ENCODE results near the gene EPHA4. TPM values are rescaled to one million over a fixed set of nuclear protein-coding genes. Genes with fewer than 3 reads are reported as not detected.

The EPHA4 gene
- total and polyA plus RNA-seq, 7 experiments from 2014 or later = 8.3 to 42.8 (median 25.3) TPM

GRCh38 chr2:221610675-221611074, 38.6 kb upstream of the EPHA4 start:
- Histone ChIP-seq H3K4me3 (ENCODE audit: low read length) (no peak overlapping the region), H3K4me1 (ENCODE audit: control insufficient read depth in 2 of 2, insufficient read depth in 2 of 2, low read length in 2 of 2) (no peaks in the 10 kb centered on the region), H3K27me3 (ENCODE audit: control insufficient read depth in 2 of 2, insufficient read depth in 2 of 2, low read length in 2 of 2) (peaks cover 0 to 3% of the 10 kb centered on the region in 2 donors), H3K36me3 (ENCODE audit: control insufficient read depth in 2 of 3, insufficient read depth in 3 of 3, low read length in 3 of 3) (no peaks in the 10 kb centered on the region), H3K9me3 (ENCODE audit: control insufficient read depth in 2 of 3, low read length in 3 of 3) (no peaks in the 10 kb centered on the region), H3K27ac (ENCODE audit: low read depth, low read length) (no peak overlapping the region)
- Mint-ChIP-seq H3K9me3 (peaks cover 0 to 2% (median 0%) of the 10 kb centered on the region in 11 donors), H3K36me3 (no peaks in the 10 kb centered on the region), H3K4me1 (no peaks in the 10 kb centered on the region), H3K4me3 (no peak overlapping the region), H3K27ac (no peak overlapping the region), H3K27me3 (peaks cover 0 to 36% (median 23%) of the 10 kb centered on the region in 5 donors)
- ATAC-seq (no peak), DNase-seq (no peak)
- intact Hi-C loops (cut with micrococcal nuclease) = no loop called here
- ChIA-PET POLR2A (no interaction called here), CTCF (no interaction called here)

GRCh38 chr2:221610255-221610654, 38.2 kb upstream of the EPHA4 start:
- no peak overlapping the region for H3K27ac Mint-ChIP-seq
- peaks cover 0 to 38% (median 23%) of the 10 kb centered on the region in 5 donors for H3K27me3 Mint-ChIP-seq
- CTCF ChIA-PET = no interaction called here

GRCh38 chr2:221608442-221608841, 36.3 kb upstream of the EPHA4 start:
- peaks cover 0 to 3% of the 10 kb centered on the region in 2 donors for H3K27me3 ChIP-seq (ENCODE audit: control insufficient read depth in 2 of 2, insufficient read depth in 2 of 2, low read length in 2 of 2)

More at GRCh38 chr2:221610255-221610654, 38.2 kb upstream of the EPHA4 start:
- Mint-ChIP-seq H3K36me3 (no peaks in the 10 kb centered on the region), H3K4me3 (no peak overlapping the region), H3K9me3 (peaks cover 0 to 2% (median 0%) of the 10 kb centered on the region in 11 donors), H3K4me1 (no peaks in the 10 kb centered on the region)
- Histone ChIP-seq H3K4me3 (ENCODE audit: low read length) (no peak overlapping the region), H3K27ac (ENCODE audit: low read depth, low read length) (no peak overlapping the region), H3K27me3 (ENCODE audit: control insufficient read depth in 2 of 2, insufficient read depth in 2 of 2, low read length in 2 of 2) (peaks cover 0 to 3% of the 10 kb centered on the region in 2 donors), H3K9me3 (ENCODE audit: control insufficient read depth in 2 of 3, low read length in 3 of 3) (no peaks in the 10 kb centered on the region), H3K36me3 (ENCODE audit: control insufficient read depth in 2 of 3, insufficient read depth in 3 of 3, low read length in 3 of 3) (no peaks in the 10 kb centered on the region), H3K4me1 (ENCODE audit: control insufficient read depth in 2 of 2, insufficient read depth in 2 of 2, low read length in 2 of 2) (no peaks in the 10 kb centered on the region)
- intact Hi-C loops (cut with micrococcal nuclease) = no loop called here
- ATAC-seq (no peak), DNase-seq (no peak)
- POLR2A ChIA-PET = no interaction called here

GRCh38 chr2:221606424-221606823, 34.3 kb upstream of the EPHA4 start:
- DNase-seq (no peak), ATAC-seq (no peak)
- Histone ChIP-seq H3K27me3 (ENCODE audit: control insufficient read depth in 2 of 2, insufficient read depth in 2 of 2, low read length in 2 of 2) (peaks cover 0 to 3% of the 10 kb centered on the region in 2 donors), H3K27ac (ENCODE audit: low read depth, low read length) (no peak overlapping the region), H3K9me3 (ENCODE audit: control insufficient read depth in 2 of 3, low read length in 3 of 3) (no peaks in the 10 kb centered on the region), H3K36me3 (ENCODE audit: control insufficient read depth in 2 of 3, insufficient read depth in 3 of 3, low read length in 3 of 3) (no peaks in the 10 kb centered on the region), H3K4me1 (ENCODE audit: control insufficient read depth in 2 of 2, insufficient read depth in 2 of 2, low read length in 2 of 2) (no peaks in the 10 kb centered on the region), H3K4me3 (ENCODE audit: low read length) (no peak overlapping the region)
- CTCF ChIA-PET = no interaction called here
- H3K4me3 Mint-ChIP-seq = no peak overlapping the region
- peaks cover 0 to 31% (median 14%) of the 10 kb centered on the region in 5 donors for H3K27me3 Mint-ChIP-seq
- H3K27ac Mint-ChIP-seq = no peak overlapping the region
- H3K9me3 Mint-ChIP-seq = no peaks in the 10 kb centered on the region
- no peaks in the 10 kb centered on the region for H3K4me1 Mint-ChIP-seq
- POLR2A ChIA-PET = no interaction called here
- no peaks in the 10 kb centered on the region for H3K36me3 Mint-ChIP-seq
- intact Hi-C loops (cut with micrococcal nuclease) = no loop called here

More at GRCh38 chr2:221608442-221608841, 36.3 kb upstream of the EPHA4 start:
- CTCF ChIA-PET = no interaction called here
- intact Hi-C loops (cut with micrococcal nuclease) = no loop called here
- Histone ChIP-seq H3K4me1 (ENCODE audit: control insufficient read depth in 2 of 2, insufficient read depth in 2 of 2, low read length in 2 of 2) (no peaks in the 10 kb centered on the region), H3K9me3 (ENCODE audit: control insufficient read depth in 2 of 3, low read length in 3 of 3) (no peaks in the 10 kb centered on the region), H3K27ac (ENCODE audit: low read depth, low read length) (no peak overlapping the region), H3K36me3 (ENCODE audit: control insufficient read depth in 2 of 3, insufficient read depth in 3 of 3, low read length in 3 of 3) (no peaks in the 10 kb centered on the region), H3K4me3 (ENCODE audit: low read length) (no peak overlapping the region)
- no peak overlapping the region for H3K4me3 Mint-ChIP-seq
- H3K36me3 Mint-ChIP-seq = no peaks in the 10 kb centered on the region
- DNase-seq (no peak), ATAC-seq (no peak)
- POLR2A ChIA-PET = no interaction called here
- peaks cover 0 to 43% (median 23%) of the 10 kb centered on the region in 5 donors for H3K27me3 Mint-ChIP-seq
- no peaks in the 10 kb centered on the region for H3K4me1 Mint-ChIP-seq
- H3K27ac Mint-ChIP-seq = no peak overlapping the region
- H3K9me3 Mint-ChIP-seq = peaks cover 0 to 2% (median 0%) of the 10 kb centered on the region in 11 donors

- intact Hi-C loops (cut with micrococcal nuclease) = no loop called here
- no peaks in the 10 kb centered on the region for H3K36me3 Mint-ChIP-seq
- Histone ChIP-seq H3K4me1 (ENCODE audit: control insufficient read depth in 2 of 2, insufficient read depth in 2 of 2, low read length in 2 of 2) (no peaks in the 10 kb centered on the region), H3K36me3 (ENCODE audit: control insufficient read depth in 2 of 3, insufficient read depth in 3 of 3, low read length in 3 of 3) (no peaks in the 10 kb centered on the region), H3K27me3 (ENCODE audit: control insufficient read depth in 2 of 2, insufficient read depth in 2 of 2, low read length in 2 of 2) (peaks cover 0 to 3% of the 10 kb centered on the region in 2 donors), H3K4me3 (ENCODE audit: low read length) (no peak overlapping the region), H3K27ac (ENCODE audit: low read depth, low read length) (no peak overlapping the region), H3K9me3 (ENCODE audit: control insufficient read depth in 2 of 3, low read length in 3 of 3) (no peaks in the 10 kb centered on the region)
- ChIA-PET CTCF (no interaction called here), POLR2A (no interaction called here)
- no peak for ATAC-seq
- peak overlapping the region in 1 of 9 donors; percentile 30 for H3K27ac Mint-ChIP-seq
- H3K4me3 Mint-ChIP-seq = no peak overlapping the region
- H3K9me3 Mint-ChIP-seq = no peaks in the 10 kb centered on the region
- H3K27me3 Mint-ChIP-seq = peaks cover 0 to 32% (median 11%) of the 10 kb centered on the region in 5 donors
- H3K4me1 Mint-ChIP-seq = no peaks in the 10 kb centered on the region
- no peak for DNase-seq
These were observed 33.7 kb upstream of the EPHA4 start for GRCh38 chr2:221605751-221606240.

- DNase-seq (no peak), ATAC-seq (no peak)
- ChIA-PET POLR2A (no interaction called here), CTCF (no interaction called here)
- H3K9me3 Mint-ChIP-seq = no peaks in the 10 kb centered on the region
- H3K4me3 Mint-ChIP-seq = no peak overlapping the region
- no peaks in the 10 kb centered on the region for H3K4me1 Mint-ChIP-seq
- H3K27me3 Mint-ChIP-seq = peaks cover 0 to 31% (median 11%) of the 10 kb centered on the region in 5 donors
- no peaks in the 10 kb centered on the region for H3K27me3 ChIP-seq (ENCODE audit: control insufficient read depth in 2 of 2, insufficient read depth in 2 of 2, low read length in 2 of 2)
- no peaks in the 10 kb centered on the region for H3K36me3 ChIP-seq (ENCODE audit: control insufficient read depth in 2 of 3, insufficient read depth in 3 of 3, low read length in 3 of 3)
- no peaks in the 10 kb centered on the region for H3K4me1 ChIP-seq (ENCODE audit: control insufficient read depth in 2 of 2, insufficient read depth in 2 of 2, low read length in 2 of 2)
- intact Hi-C loops (cut with micrococcal nuclease) = no loop called here
- H3K36me3 Mint-ChIP-seq = no peaks in the 10 kb centered on the region
- no peak overlapping the region for H3K4me3 ChIP-seq (ENCODE audit: low read length)
- H3K27ac ChIP-seq (ENCODE audit: low read depth, low read length) = no peak overlapping the region
- H3K27ac Mint-ChIP-seq = no peak overlapping the region
- H3K9me3 ChIP-seq (ENCODE audit: control insufficient read depth in 2 of 3, low read length in 3 of 3) = no peaks in the 10 kb centered on the region
These were observed 30.8 kb upstream of the EPHA4 start for GRCh38 chr2:221602938-221603337.

GRCh38 chr2:221601376-221601775, 29.3 kb upstream of the EPHA4 start:
- H3K27ac ChIP-seq (ENCODE audit: low read depth, low read length) = no peak overlapping the region
- H3K4me3 Mint-ChIP-seq = no peak overlapping the region
- ATAC-seq (no peak), DNase-seq (no peak)
- POLR2A ChIA-PET = no interaction called here
- no peaks in the 10 kb centered on the region for H3K9me3 ChIP-seq (ENCODE audit: control insufficient read depth in 2 of 3, low read length in 3 of 3)
- H3K4me1 ChIP-seq (ENCODE audit: control insufficient read depth in 2 of 2, insufficient read depth in 2 of 2, low read length in 2 of 2) = no peaks in the 10 kb centered on the region
- no peaks in the 10 kb centered on the region for H3K36me3 ChIP-seq (ENCODE audit: control insufficient read depth in 2 of 3, insufficient read depth in 3 of 3, low read length in 3 of 3)
- H3K27ac Mint-ChIP-seq = no peak overlapping the region
- no peaks in the 10 kb centered on the region for H3K27me3 ChIP-seq (ENCODE audit: control insufficient read depth in 2 of 2, insufficient read depth in 2 of 2, low read length in 2 of 2)
- H3K27me3 Mint-ChIP-seq = peaks cover 0 to 30% (median 11%) of the 10 kb centered on the region in 5 donors
- no peaks in the 10 kb centered on the region for H3K4me1 Mint-ChIP-seq
- no peaks in the 10 kb centered on the region for H3K36me3 Mint-ChIP-seq
- intact Hi-C loops (cut with micrococcal nuclease) = no loop called here
- H3K9me3 Mint-ChIP-seq = no peaks in the 10 kb centered on the region
- CTCF ChIA-PET = no interaction called here
- no peak overlapping the region for H3K4me3 ChIP-seq (ENCODE audit: low read length)
